Eye (tissue), 1 donor: ENCODE results near the gene CCDC178.

ENCODE experiments used
- DNase-seq: peaks from one replicate; pipeline ENCODE4 v3.0.0-alpha.2; 2015

Gene CCDC178

GRCh38 chr18:32909798-32910561 lies 530.5 kb downstream of the CCDC178 start:
- DNase-seq: no peak

- DNase-seq: no peak
These were observed 532.1 kb downstream of the CCDC178 start for GRCh38 chr18:32908424-32908805.

GRCh38 chr18:32907648-32908423 lies 532.7 kb downstream of the CCDC178 start:
- peak; percentile 50 for DNase-seq

GRCh38 chr18:32907311-32907585 lies 533.3 kb downstream of the CCDC178 start:
- DNase-seq: no peak

- DNase-seq: no peak
These were observed 533.8 kb downstream of the CCDC178 start for GRCh38 chr18:32906506-32907310.

- no peak for DNase-seq
These were observed 534.9 kb downstream of the CCDC178 start for GRCh38 chr18:32905651-32906050.

GRCh38 chr18:32902568-32903330 lies 537.8 kb downstream of the CCDC178 start:
- DNase-seq: no peak

- DNase-seq: no peak
These were observed 540.7 kb downstream of the CCDC178 start for GRCh38 chr18:32899819-32900218.

- DNase-seq: no peak
These were observed 543.6 kb downstream of the CCDC178 start for GRCh38 chr18:32896776-32897547.

GRCh38 chr18:32893915-32894314 lies 546.6 kb downstream of the CCDC178 start:
- no peak for DNase-seq

GRCh38 chr18:32891797-32892196 lies 548.7 kb downstream of the CCDC178 start:
- no peak for DNase-seq

GRCh38 chr18:32891130-32891529 lies 549.4 kb downstream of the CCDC178 start:
- DNase-seq: no peak

GRCh38 chr18:32889615-32890593 lies 550.6 kb downstream of the CCDC178 start:
- DNase-seq: no peak

- no peak for DNase-seq
These were observed 552.2 kb downstream of the CCDC178 start for GRCh38 chr18:32888306-32888705.
